Esophagus muscularis mucosa (tissue), 4 donors: ENCODE data around the gene PRR12.
A peak's percentile ranks its signal among the peaks of the same experiment; 100 is the strongest.

Source experiments
- EP300 ChIP-seq: sonication (generic); formaldehyde crosslinking; IDR thresholded peaks from one replicate; pipeline ENCODE4 v1.6.1; 2017; ENCODE audit warnings: antibody characterized with exemption
- POLR2A ChIP-seq: fragments of 450-650 bp; IDR thresholded peaks from one replicate; pipeline ENCODE4 v1.6.1; 2017; ENCODE audit warnings: antibody characterized with exemption, moderate library complexity, mild to moderate bottlenecking, low read depth
- POLR2AphosphoS5 ChIP-seq, 2 donors: sonication (generic); formaldehyde crosslinking; IDR thresholded peaks; one replicate each; pipeline ENCODE4 v1.6.1; 2017; ENCODE audit warnings: antibody characterized with exemption in 2 of 2
- TF ChIP-seq, protein P1 (sequence below), 3 experiments: fragments of 200-600 bp in 2 of 3; fragments of 450-650 bp in 1 of 3; sonication (generic) in 2 of 3; IDR thresholded peaks; one replicate each; pipeline ENCODE4 v1.5.1; 2017 to 2019; ENCODE audit warnings: antibody characterized with exemption in 3 of 3, mild to moderate bottlenecking in 2 of 3, moderate library complexity in 1 of 3

DNA sequence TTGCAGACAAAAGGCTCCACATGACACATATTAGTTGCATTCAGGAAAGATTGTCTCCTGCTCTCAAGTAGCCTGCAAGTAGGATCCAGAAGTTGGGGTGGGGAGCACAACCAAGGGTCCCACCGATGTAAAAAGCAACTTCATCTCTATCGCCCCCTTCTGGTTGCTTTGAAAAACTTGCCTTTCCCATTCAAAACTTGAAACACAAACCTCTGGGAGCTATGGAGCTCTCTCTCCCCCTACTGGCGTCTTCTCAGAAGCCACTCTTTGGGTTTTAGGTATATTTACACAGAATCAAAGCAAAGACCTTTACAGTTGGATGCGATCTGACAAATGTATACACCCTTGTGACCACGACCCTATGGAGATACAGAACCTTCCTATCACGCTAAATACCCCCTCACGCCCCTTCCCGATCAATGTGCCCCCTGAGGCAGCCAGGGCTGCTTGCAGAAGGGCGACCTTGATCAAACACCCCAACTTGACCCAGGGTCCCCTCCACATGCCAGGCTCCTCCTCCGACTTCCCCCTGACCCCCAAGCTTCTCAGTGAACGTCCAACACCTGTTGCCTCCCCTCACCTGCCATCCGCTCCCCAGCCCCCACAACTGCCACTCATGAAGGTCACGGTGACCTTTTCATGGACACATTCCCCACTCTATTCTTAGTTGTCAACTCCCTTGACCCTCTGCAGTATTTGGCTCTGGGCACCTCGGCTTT lies 20.7 kb upstream of the PRR12 start:
- TF ChIP-seq, protein P1, sequence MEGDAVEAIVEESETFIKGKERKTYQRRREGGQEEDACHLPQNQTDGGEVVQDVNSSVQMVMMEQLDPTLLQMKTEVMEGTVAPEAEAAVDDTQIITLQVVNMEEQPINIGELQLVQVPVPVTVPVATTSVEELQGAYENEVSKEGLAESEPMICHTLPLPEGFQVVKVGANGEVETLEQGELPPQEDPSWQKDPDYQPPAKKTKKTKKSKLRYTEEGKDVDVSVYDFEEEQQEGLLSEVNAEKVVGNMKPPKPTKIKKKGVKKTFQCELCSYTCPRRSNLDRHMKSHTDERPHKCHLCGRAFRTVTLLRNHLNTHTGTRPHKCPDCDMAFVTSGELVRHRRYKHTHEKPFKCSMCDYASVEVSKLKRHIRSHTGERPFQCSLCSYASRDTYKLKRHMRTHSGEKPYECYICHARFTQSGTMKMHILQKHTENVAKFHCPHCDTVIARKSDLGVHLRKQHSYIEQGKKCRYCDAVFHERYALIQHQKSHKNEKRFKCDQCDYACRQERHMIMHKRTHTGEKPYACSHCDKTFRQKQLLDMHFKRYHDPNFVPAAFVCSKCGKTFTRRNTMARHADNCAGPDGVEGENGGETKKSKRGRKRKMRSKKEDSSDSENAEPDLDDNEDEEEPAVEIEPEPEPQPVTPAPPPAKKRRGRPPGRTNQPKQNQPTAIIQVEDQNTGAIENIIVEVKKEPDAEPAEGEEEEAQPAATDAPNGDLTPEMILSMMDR (IDR thresholded peaks at IDR 0.05), result peak; percentile 92 to 98 (median 98)
- TF ChIP-seq POLR2AphosphoS5 (IDR thresholded peaks at IDR 0.05), result peak; percentile 23 to 35
- no peak for TF ChIP-seq POLR2A
- TF ChIP-seq EP300, result no peak
